Glutamatergic neuron (in vitro differentiated cells): ENCODE results near the gene TAX1BP3. TPM values are rescaled to one million over a fixed set of nuclear protein-coding genes. Genes with fewer than 3 reads are reported as not detected.

Experiments used
- DNase-seq: peaks from one replicate; pipeline ENCODE4 v3.0.0; 2022
- H3K27ac Mint-ChIP-seq: one replicate; pipeline ENCODE4 v1.8.0; 2020; ENCODE audit warnings: mild to moderate bottlenecking, mixed read lengths, inconsistent platforms; ENCODE audit not compliant: unreplicated experiment
- H3K27me3 Mint-ChIP-seq: one replicate; pipeline ENCODE4 v1.8.0; 2020; ENCODE audit warnings: mild to moderate bottlenecking, moderate library complexity, mixed read lengths, inconsistent platforms; ENCODE audit not compliant: unreplicated experiment
- H3K36me3 Mint-ChIP-seq: one replicate; pipeline ENCODE4 v1.8.0; 2020; ENCODE audit warnings: mild to moderate bottlenecking, mixed read lengths, inconsistent platforms; ENCODE audit not compliant: unreplicated experiment
- H3K4me1 Mint-ChIP-seq: one replicate; pipeline ENCODE4 v1.8.0; 2020; ENCODE audit warnings: mild to moderate bottlenecking, low read depth, mixed read lengths, inconsistent platforms; ENCODE audit not compliant: unreplicated experiment
- H3K4me3 Mint-ChIP-seq: one replicate; pipeline ENCODE4 v1.8.0; 2020; ENCODE audit warnings: mild to moderate bottlenecking, mixed read lengths, inconsistent platforms; ENCODE audit not compliant: unreplicated experiment
- H3K9me3 Mint-ChIP-seq: one replicate; pipeline ENCODE4 v1.8.0; 2020; ENCODE audit warnings: mild to moderate bottlenecking, moderate library complexity, mixed read lengths, inconsistent platforms; ENCODE audit not compliant: unreplicated experiment
- total RNA-seq: library from RNA; stranded (reverse); fragmentation: NEBNext Ultra II Directional; extraction: Animal tissue kit (Norgen Biotek cat#: 25700); gene quantifications from one replicate; pipeline ENCODE4 v1.2.1, GENCODE V29; 2021; ENCODE audit not compliant: unreplicated experiment
- TF ChIP-seq, protein P1 (sequence below): fragments of 200-600 bp; sonication (generic); IDR thresholded peaks from one replicate; pipeline ENCODE4 v1.5.0; 2021; ENCODE audit not compliant: partially characterized antibody, unreplicated experiment

TAX1BP3 gene
- total RNA-seq, 1 donor from 2014 or later: 91.4 TPM

DNA sequence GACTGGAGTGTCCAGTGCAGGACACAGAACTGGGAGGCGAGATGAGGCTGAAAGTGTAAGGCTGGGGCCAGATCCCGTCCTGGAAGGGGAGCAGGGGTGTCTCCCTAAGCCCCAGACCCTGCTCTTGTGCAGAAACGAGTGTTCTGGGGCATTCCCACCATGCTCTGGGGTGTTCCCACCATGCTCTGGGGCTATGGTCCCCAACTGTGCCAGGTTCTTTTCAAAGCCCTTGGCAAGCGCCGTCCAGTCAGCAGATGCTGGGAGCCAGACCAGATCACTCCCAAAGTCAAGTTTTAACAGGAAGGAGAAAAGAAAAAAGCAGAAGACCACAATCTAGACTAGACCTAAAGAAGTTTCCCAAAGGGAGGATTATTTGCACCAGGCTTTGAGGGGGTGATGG, 2.5 kb downstream of the TAX1BP3 start:
- H3K36me3 Mint-ChIP-seq: no peaks in the 10 kb centered on the region
- peak overlapping the region; percentile 76 for H3K4me3 Mint-ChIP-seq
- H3K27ac Mint-ChIP-seq: peak overlapping the region; percentile 75
- TF ChIP-seq, protein P1, sequence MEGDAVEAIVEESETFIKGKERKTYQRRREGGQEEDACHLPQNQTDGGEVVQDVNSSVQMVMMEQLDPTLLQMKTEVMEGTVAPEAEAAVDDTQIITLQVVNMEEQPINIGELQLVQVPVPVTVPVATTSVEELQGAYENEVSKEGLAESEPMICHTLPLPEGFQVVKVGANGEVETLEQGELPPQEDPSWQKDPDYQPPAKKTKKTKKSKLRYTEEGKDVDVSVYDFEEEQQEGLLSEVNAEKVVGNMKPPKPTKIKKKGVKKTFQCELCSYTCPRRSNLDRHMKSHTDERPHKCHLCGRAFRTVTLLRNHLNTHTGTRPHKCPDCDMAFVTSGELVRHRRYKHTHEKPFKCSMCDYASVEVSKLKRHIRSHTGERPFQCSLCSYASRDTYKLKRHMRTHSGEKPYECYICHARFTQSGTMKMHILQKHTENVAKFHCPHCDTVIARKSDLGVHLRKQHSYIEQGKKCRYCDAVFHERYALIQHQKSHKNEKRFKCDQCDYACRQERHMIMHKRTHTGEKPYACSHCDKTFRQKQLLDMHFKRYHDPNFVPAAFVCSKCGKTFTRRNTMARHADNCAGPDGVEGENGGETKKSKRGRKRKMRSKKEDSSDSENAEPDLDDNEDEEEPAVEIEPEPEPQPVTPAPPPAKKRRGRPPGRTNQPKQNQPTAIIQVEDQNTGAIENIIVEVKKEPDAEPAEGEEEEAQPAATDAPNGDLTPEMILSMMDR: no peak
- peaks cover 25% of the 10 kb centered on the region for H3K27me3 Mint-ChIP-seq
- H3K4me1 Mint-ChIP-seq: peaks cover 29% of the 10 kb centered on the region
- H3K9me3 Mint-ChIP-seq: peaks cover 28% of the 10 kb centered on the region
- DNase-seq: no peak

DNA sequence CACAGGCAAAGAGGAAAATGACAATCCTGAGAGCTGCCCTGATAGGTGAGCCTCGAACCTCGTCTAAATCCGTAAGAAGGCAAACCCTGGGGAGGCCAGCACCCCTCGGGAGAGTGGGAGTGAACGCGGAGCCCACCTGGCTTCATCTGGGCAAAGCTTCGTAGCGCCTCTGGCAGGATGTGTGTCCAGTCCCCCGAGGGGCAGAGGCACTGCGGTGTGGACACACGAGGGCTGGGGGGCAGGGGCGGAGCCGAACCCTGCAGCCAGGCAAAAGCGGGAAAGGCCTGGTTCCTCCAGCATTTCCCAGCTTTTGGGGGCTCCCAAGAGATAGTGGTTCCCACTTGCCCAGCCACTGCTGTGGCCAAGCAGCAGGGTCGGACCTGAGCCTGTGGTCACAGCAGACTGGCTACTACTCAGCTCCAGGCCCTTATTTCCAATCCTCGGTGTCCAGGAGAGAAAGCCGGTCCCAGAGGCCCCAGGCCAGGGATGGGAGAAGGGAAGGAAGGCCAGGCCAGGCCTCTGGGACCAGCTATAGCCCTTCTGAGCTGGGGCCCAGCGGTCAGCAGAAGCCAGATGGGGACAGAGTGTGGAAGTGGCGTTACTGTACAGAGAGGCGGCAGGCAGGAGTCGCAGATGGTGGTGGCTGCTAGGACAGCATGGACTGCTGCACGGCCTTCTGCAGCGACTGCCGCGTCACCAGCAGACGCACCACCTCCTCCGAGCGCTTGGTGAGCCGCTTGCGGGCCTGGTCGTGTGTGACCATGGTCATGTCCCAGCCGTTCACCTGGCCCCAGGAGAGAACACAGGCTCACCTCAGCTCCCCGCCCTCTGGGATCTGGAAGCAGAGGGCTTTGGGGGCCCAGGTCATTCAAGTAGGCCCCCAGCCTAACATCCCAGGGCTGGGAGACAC, 5.0 kb downstream of the TAX1BP3 start:
- Mint-ChIP-seq H3K36me3 (no peaks in the 10 kb centered on the region), H3K27ac (peak overlapping the region; percentile 64)

DNA sequence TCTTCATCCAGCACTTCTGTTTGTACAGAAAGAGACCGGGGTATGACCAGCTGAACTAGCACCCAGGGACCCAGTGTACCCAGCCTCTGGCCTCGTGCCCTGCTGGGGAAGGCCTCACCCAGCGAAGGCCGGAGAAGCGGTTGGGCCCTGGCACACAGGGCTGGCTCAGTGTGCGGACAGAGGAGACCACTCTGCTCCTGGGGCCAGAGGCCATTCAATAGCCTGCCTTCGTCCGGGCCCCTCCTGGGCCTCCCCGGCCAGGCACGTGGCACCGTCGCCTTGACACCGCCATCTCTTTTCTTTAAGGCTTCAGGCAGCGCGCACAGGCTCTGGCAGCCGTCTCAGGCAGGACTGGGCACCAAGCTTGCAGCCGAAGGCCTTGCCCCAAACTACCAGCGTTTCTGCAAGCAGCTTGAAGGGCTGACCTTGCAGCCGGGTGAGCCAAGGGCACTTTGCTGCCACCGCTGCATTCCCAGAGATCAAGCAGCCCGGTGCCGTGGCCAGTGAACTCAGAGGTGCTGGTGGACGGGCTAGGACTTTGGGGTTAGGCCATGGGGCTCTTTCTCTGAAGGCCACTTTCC, 8.0 kb downstream of the TAX1BP3 start:
- Mint-ChIP-seq H3K36me3 (no peaks in the 10 kb centered on the region), H3K9me3 (peaks cover 18% of the 10 kb centered on the region), H3K4me1 (peaks cover 14% of the 10 kb centered on the region), H3K27ac (no peak overlapping the region), H3K4me3 (no peak overlapping the region), H3K27me3 (peaks cover 22% of the 10 kb centered on the region)
- TF ChIP-seq, protein P1: no peak
- DNase-seq: no peak

More for the DNA sequence above, 5.0 kb downstream of the TAX1BP3 start:
- peaks cover 21% of the 10 kb centered on the region for H3K27me3 Mint-ChIP-seq
- DNase-seq: peak; percentile 79
- H3K4me1 Mint-ChIP-seq: peaks cover 24% of the 10 kb centered on the region
- H3K4me3 Mint-ChIP-seq: no peak overlapping the region
- peaks cover 24% of the 10 kb centered on the region for H3K9me3 Mint-ChIP-seq
- TF ChIP-seq, protein P1: no peak

DNA sequence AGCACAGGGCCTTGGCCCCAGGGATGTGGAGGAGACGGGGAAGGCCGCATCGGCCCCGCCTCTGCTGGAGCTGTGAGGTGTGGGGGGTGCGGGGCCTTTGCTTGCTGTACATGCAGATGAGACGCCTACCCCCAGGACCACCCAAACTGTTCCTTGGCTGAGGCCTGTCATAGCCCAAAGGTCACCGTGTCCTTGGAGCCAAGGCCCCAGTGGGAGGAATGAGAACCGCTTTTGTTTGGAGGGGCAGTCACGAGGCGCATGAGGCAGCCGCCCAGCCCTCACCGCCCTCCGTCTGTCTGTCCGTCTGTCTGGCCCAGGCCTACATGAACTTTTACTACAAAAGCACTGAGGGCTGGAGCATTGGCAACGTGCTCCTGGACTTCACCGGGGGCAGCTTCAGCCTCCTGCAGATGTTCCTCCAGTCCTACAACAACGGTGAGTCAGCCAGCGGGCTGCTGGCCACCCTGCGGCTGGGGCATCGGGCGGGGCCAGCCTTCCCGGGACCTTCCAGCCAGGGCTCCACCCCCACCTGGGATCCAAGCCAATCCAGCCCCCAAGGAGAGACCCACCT, 8.8 kb downstream of the TAX1BP3 start:
- H3K36me3 Mint-ChIP-seq: no peaks in the 10 kb centered on the region
- no peak overlapping the region for H3K27ac Mint-ChIP-seq
- TF ChIP-seq, protein P1: no peak
- no peak for DNase-seq
- peaks cover 22% of the 10 kb centered on the region for H3K27me3 Mint-ChIP-seq
- H3K4me1 Mint-ChIP-seq: peaks cover 12% of the 10 kb centered on the region
- no peak overlapping the region for H3K4me3 Mint-ChIP-seq
- peaks cover 14% of the 10 kb centered on the region for H3K9me3 Mint-ChIP-seq
